ENCODE data around the gene FSD1L. TPM values are rescaled to one million over a fixed set of nuclear protein-coding genes. Genes with fewer than 3 reads are reported as not detected.

Gene FSD1L
- total RNA-seq, 1 experiment from 2014 or later, result 3.4 TPM

GRCh38 chr9:105437704-105438103 is 10.1 kb upstream of the FSD1L start:
- H3K27ac Mint-ChIP-seq (ENCODE audit: unreplicated experiment), result no peak overlapping the region
- DNase-seq, result no peak
- BruUV-seq (replicated peaks), result no TSS peak
- no peaks in the 10 kb centered on the region for H3K27me3 Mint-ChIP-seq (ENCODE audit: unreplicated experiment)
- CTCF ChIA-PET, result no interaction called here
- H3K9me3 Mint-ChIP-seq (ENCODE audit: low read depth, unreplicated experiment), result peaks cover 3% of the 10 kb centered on the region
- no peaks in the 10 kb centered on the region for H3K4me1 Mint-ChIP-seq (ENCODE audit: low read depth, unreplicated experiment)
- intact Hi-C loops (cut with micrococcal nuclease; ENCODE audit: unreplicated experiment), result no loop called here
- peaks cover 6% of the 10 kb centered on the region for H3K36me3 Mint-ChIP-seq (ENCODE audit: insufficient read depth, unreplicated experiment)
- no peak overlapping the region for H3K4me3 Mint-ChIP-seq (ENCODE audit: low read depth, unreplicated experiment)
- no peak for TF ChIP-seq CTCF (IDR thresholded peaks at IDR 0.05; ENCODE audit: unreplicated experiment)

- CTCF ChIA-PET, result no interaction called here
- no peak for TF ChIP-seq CTCF (IDR thresholded peaks at IDR 0.05; ENCODE audit: unreplicated experiment)
- Mint-ChIP-seq H3K4me3 (ENCODE audit: low read depth, unreplicated experiment) (no peak overlapping the region), H3K4me1 (ENCODE audit: low read depth, unreplicated experiment) (no peaks in the 10 kb centered on the region), H3K27ac (ENCODE audit: unreplicated experiment) (no peak overlapping the region), H3K27me3 (ENCODE audit: unreplicated experiment) (no peaks in the 10 kb centered on the region), H3K36me3 (ENCODE audit: insufficient read depth, unreplicated experiment) (peaks cover 6% of the 10 kb centered on the region), H3K9me3 (ENCODE audit: low read depth, unreplicated experiment) (peaks cover 3% of the 10 kb centered on the region)
- intact Hi-C loops (cut with micrococcal nuclease; ENCODE audit: unreplicated experiment), result no loop called here
- DNase-seq, result no peak
- BruUV-seq (replicated peaks), result no TSS peak
These were observed 9.6 kb upstream of the FSD1L start for GRCh38 chr9:105438141-105438806.

GRCh38 chr9:105439428-105439827 is 8.4 kb upstream of the FSD1L start:
- Mint-ChIP-seq H3K9me3 (ENCODE audit: low read depth, unreplicated experiment) (peaks cover 3% of the 10 kb centered on the region), H3K4me1 (ENCODE audit: low read depth, unreplicated experiment) (peaks cover 7% of the 10 kb centered on the region), H3K36me3 (ENCODE audit: insufficient read depth, unreplicated experiment) (peaks cover 6% of the 10 kb centered on the region), H3K4me3 (ENCODE audit: low read depth, unreplicated experiment) (no peak overlapping the region), H3K27ac (ENCODE audit: unreplicated experiment) (no peak overlapping the region), H3K27me3 (ENCODE audit: unreplicated experiment) (no peaks in the 10 kb centered on the region)
- no peak for TF ChIP-seq CTCF (IDR thresholded peaks at IDR 0.05; ENCODE audit: unreplicated experiment)
- CTCF ChIA-PET, result no interaction called here
- intact Hi-C loops (cut with micrococcal nuclease; ENCODE audit: unreplicated experiment), result no loop called here
- no TSS peak for BruUV-seq (replicated peaks)
- DNase-seq, result no peak

GRCh38 chr9:105441616-105442160 is 6.1 kb upstream of the FSD1L start:
- DNase-seq, result no peak
- no TSS peak for BruUV-seq (replicated peaks)
- H3K4me3 Mint-ChIP-seq (ENCODE audit: low read depth, unreplicated experiment), result no peak overlapping the region
- intact Hi-C loops (cut with micrococcal nuclease; ENCODE audit: unreplicated experiment), result no loop called here
- CTCF ChIA-PET, result no interaction called here
- no peaks in the 10 kb centered on the region for H3K36me3 Mint-ChIP-seq (ENCODE audit: insufficient read depth, unreplicated experiment)
- H3K27me3 Mint-ChIP-seq (ENCODE audit: unreplicated experiment), result no peaks in the 10 kb centered on the region
- H3K27ac Mint-ChIP-seq (ENCODE audit: unreplicated experiment), result no peak overlapping the region
- peaks cover 7% of the 10 kb centered on the region for H3K4me1 Mint-ChIP-seq (ENCODE audit: low read depth, unreplicated experiment)
- no peak for TF ChIP-seq CTCF (IDR thresholded peaks at IDR 0.05; ENCODE audit: unreplicated experiment)
- H3K9me3 Mint-ChIP-seq (ENCODE audit: low read depth, unreplicated experiment), result no peaks in the 10 kb centered on the region

Data from Calu3 (cell line).